Smooth muscle cell (in vitro differentiated cells): ENCODE data around the gene GOLT1A. TPM values are rescaled to one million over a fixed set of nuclear protein-coding genes. Genes with fewer than 3 reads are reported as not detected.

ENCODE experiments used
- DNase-seq: peaks from one replicate; lab custom pipeline; 2025; ENCODE audit not compliant: unreplicated experiment; lab: John Stamatoyannopoulos, UW
- H2AFZ ChIP-seq: fragments of 200-600 bp; sonication (generic); 2 replicates; pipeline ENCODE4 v1.6.0; 2016; ENCODE audit warnings: antibody characterized with exemption, low read depth, mild to moderate bottlenecking
- H3F3A ChIP-seq: fragments of 200-600 bp; sonication (generic); 2 replicates; pipeline ENCODE4 v1.6.0; 2017; ENCODE audit warnings: antibody characterized with exemption, low read depth
- H3K27ac ChIP-seq: fragments of 200-600 bp; sonication (generic); 2 replicates; pipeline ENCODE4 v1.5.1; 2016; ENCODE audit warnings: low read depth, mild to moderate bottlenecking
- H3K27me3 ChIP-seq: fragments of 200-600 bp; sonication (generic); 2 replicates; pipeline ENCODE4 v1.6.1; 2016; ENCODE audit warnings: low read depth, mild to moderate bottlenecking
- H3K36me3 ChIP-seq: fragments of 200-600 bp; sonication (generic); 2 replicates; pipeline ENCODE4 v1.5.1; 2016; ENCODE audit warnings: low read depth
- H3K4me1 ChIP-seq: fragments of 200-600 bp; sonication (generic); 2 replicates; pipeline ENCODE4 v1.5.1; 2016; ENCODE audit warnings: low read depth
- H3K4me2 ChIP-seq: fragments of 200-600 bp; sonication (generic); 2 replicates; pipeline ENCODE4 v1.6.0; 2016; ENCODE audit warnings: mild to moderate bottlenecking
- H3K4me3 ChIP-seq: fragments of 200-600 bp; sonication (generic); 2 replicates; pipeline ENCODE4 v1.5.1; 2016; ENCODE audit warnings: mild to moderate bottlenecking
- H3K79me2 ChIP-seq: fragments of 200-600 bp; sonication (generic); 2 replicates; pipeline ENCODE4 v1.6.0; 2016; ENCODE audit warnings: low read depth, mild to moderate bottlenecking
- H3K9ac ChIP-seq: fragments of 200-600 bp; sonication (generic); 2 replicates; pipeline ENCODE4 v1.6.0; 2016; ENCODE audit warnings: low read depth
- H3K9me3 ChIP-seq: fragments of 200-600 bp; sonication (generic); replicated peaks from 2 replicates; pipeline ENCODE4 v1.5.1; 2016; ENCODE audit warnings: low read depth
- H4K20me1 ChIP-seq: fragments of 200-600 bp; sonication (generic); 2 replicates; pipeline ENCODE4 v1.6.0; 2016; ENCODE audit warnings: low read depth
- CTCF ChIP-seq: fragments of 200-600 bp; sonication (generic); IDR thresholded peaks from 2 replicates; pipeline ENCODE4 v1.5.1; 2017; ENCODE audit warnings: borderline replicate concordance, mild to moderate bottlenecking, antibody characterized with exemption; ENCODE audit not compliant: insufficient read depth, poor library complexity, severe bottlenecking
- WGBS: methylation state at CpG from one replicate; pipeline ENCODE4 v1.1.7; 2016; ENCODE audit warnings: low lambda C conversion rate; 5-methylcytosine and 5-hydroxymethylcytosine counted together
- polyA plus RNA-seq: library from polyadenylated mRNA; unstranded; fragments of >200 nt; fragmentation: Nextera tagmentation; extraction: Ambion mirVana; gene quantifications from 2 replicates; pipeline ENCODE4 v1.2.1, GENCODE V29; 2016
- total RNA-seq: library from RNA; depleted of rRNA; stranded (reverse); fragments of >200 nt; gene quantifications from 2 replicates; pipeline ENCODE4 v1.2.3, GENCODE V29; 2014

Gene GOLT1A
- total and polyA plus RNA-seq, 2 experiments from 2014 or later, result 0.54 TPM; not detected in 1

DNA sequence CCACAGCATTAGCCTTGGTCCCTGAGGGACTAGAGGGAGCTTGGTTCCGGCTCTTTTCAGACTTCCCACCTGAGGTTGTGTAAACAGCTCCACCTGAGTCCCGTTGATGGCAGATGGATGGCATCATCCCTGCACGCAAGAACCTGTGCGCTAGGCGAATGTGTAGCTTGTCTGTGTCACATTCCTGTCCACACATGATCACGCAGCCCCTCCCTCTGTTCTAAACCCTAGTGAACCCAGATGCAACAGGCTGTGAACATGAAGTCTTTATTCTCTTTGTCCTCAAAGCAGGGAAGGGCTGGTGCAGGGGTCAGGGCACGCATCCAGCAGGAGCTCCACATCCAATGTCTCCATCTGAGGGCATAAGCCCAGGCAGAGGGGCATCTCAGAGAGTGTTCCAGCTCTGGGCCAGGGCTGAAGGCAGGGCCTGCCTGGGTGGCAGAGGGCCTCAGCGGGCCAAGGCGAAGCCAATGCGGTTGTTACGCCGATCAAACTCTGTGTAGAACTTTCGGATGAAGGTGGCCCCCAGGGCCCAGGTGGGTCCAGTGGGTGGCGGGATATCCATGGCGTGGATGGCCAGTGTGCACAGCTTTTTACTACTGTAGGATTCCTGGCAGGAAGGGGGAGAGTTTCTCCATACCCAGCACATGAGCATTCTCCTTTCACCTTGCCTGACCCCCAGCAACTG is 59.1 kb downstream of the GOLT1A start:
- no peaks in the 10 kb centered on the region for H4K20me1 ChIP-seq
- H3K4me2 ChIP-seq, result no peak overlapping the region
- no peak for TF ChIP-seq CTCF
- H2AFZ ChIP-seq, result no peak overlapping the region
- no peak overlapping the region for H3K27ac ChIP-seq
- DNase-seq, result no peak
- 92% methylated on average over 15 of the region's 15 CpGs for WGBS
- H3K9me3 ChIP-seq, result no peaks in the 10 kb centered on the region
- no peaks in the 10 kb centered on the region for H3K27me3 ChIP-seq
- no peaks in the 10 kb centered on the region for H3K79me2 ChIP-seq
- H3F3A ChIP-seq, result no peaks in the 10 kb centered on the region
- no peaks in the 10 kb centered on the region for H3K36me3 ChIP-seq
- H3K9ac ChIP-seq, result no peak overlapping the region
- H3K4me1 ChIP-seq, result no peaks in the 10 kb centered on the region
- no peak overlapping the region for H3K4me3 ChIP-seq

GRCh38 chr1:204153667-204154066 is 60.1 kb downstream of the GOLT1A start:
- no peak for DNase-seq
- H3K9ac ChIP-seq, result no peak overlapping the region
- no peaks in the 10 kb centered on the region for H3K4me1 ChIP-seq
- no peaks in the 10 kb centered on the region for H3K79me2 ChIP-seq
- no peaks in the 10 kb centered on the region for H3F3A ChIP-seq
- H3K9me3 ChIP-seq, result no peaks in the 10 kb centered on the region
- no peaks in the 10 kb centered on the region for H3K27me3 ChIP-seq
- WGBS, result 93% methylated on average over 5 of the region's 5 CpGs
- no peak overlapping the region for H3K27ac ChIP-seq
- no peaks in the 10 kb centered on the region for H4K20me1 ChIP-seq
- no peak overlapping the region for H3K4me2 ChIP-seq
- no peaks in the 10 kb centered on the region for H3K36me3 ChIP-seq
- TF ChIP-seq CTCF, result no peak
- H2AFZ ChIP-seq, result no peak overlapping the region
- H3K4me3 ChIP-seq, result no peak overlapping the region

GRCh38 chr1:204152310-204153044 is 61.3 kb downstream of the GOLT1A start:
- no peak for DNase-seq
- Histone ChIP-seq H4K20me1 (no peaks in the 10 kb centered on the region), H3K36me3 (no peaks in the 10 kb centered on the region), H3K9me3 (no peaks in the 10 kb centered on the region), H3K4me1 (no peaks in the 10 kb centered on the region), H3K27me3 (no peaks in the 10 kb centered on the region), H2AFZ (peak overlapping the region; percentile 80), H3K79me2 (no peaks in the 10 kb centered on the region), H3K4me2 (peak overlapping the region; percentile 84), H3K9ac (peak overlapping the region; percentile 64), H3K27ac (no peak overlapping the region), H3F3A (no peaks in the 10 kb centered on the region), H3K4me3 (peak overlapping the region; percentile 63)
- 49% methylated on average over 16 of the region's 25 CpGs for WGBS
- no peak for TF ChIP-seq CTCF
